Skeletal muscle tissue (tissue), 4 donors: ENCODE results near the gene UCMA. TPM values are rescaled to one million over a fixed set of nuclear protein-coding genes. Genes with fewer than 3 reads are reported as not detected.
"Not testable (repeated sequence)": the region's sequence is repeated elsewhere in the genome, so short reads cannot be mapped to it uniquely, and the experiment has no call there.

Experiments used
- H3K27ac ChIP-seq: one replicate; pipeline ENCODE4 v1.7.0; 2013; ENCODE audit warnings: mild to moderate bottlenecking, low read depth, low read length, inconsistent platforms
- H3K27me3 ChIP-seq, 3 donors: one replicate each; pipeline ENCODE4 v1.7.0; 2013; ENCODE audit warnings: low read length in 3 of 3; ENCODE audit not compliant: control insufficient read depth in 3 of 3, insufficient read depth in 3 of 3
- H3K36me3 ChIP-seq, 3 donors: one replicate each; pipeline ENCODE4 v1.7.0; 2013; ENCODE audit warnings: low read length in 3 of 3; ENCODE audit not compliant: control insufficient read depth in 3 of 3, insufficient read depth in 3 of 3
- H3K4me1 ChIP-seq, 3 donors: one replicate each; pipeline ENCODE4 v1.7.0; 2013; ENCODE audit warnings: low read length in 3 of 3, mild to moderate bottlenecking in 3 of 3; ENCODE audit not compliant: control insufficient read depth in 3 of 3, insufficient read depth in 3 of 3
- H3K4me3 ChIP-seq, 3 donors: one replicate each; pipeline ENCODE4 v1.7.0; 2013; ENCODE audit warnings: low read length in 3 of 3
- H3K9ac ChIP-seq, 3 donors: one replicate each; pipeline ENCODE4 v1.7.0; 2013; ENCODE audit warnings: low read length in 3 of 3, mild to moderate bottlenecking in 3 of 3, moderate library complexity in 2 of 3, low read depth in 1 of 3
- H3K9me3 ChIP-seq, 3 donors: one replicate each; pipeline ENCODE4 v1.7.0; 2013; ENCODE audit warnings: low read length in 3 of 3; ENCODE audit not compliant: control insufficient read depth in 3 of 3
- total RNA-seq: library from RNA; depleted of rRNA; stranded (reverse); fragments of >200 nt; gene quantifications from one replicate; pipeline ENCODE4 v1.2.3, GENCODE V29; 2014
- donor health status: Osteomylitis.

Gene UCMA
- total RNA-seq, 1 donor from 2014 or later = 1.6 TPM

GRCh38 chr10:13238271-13239077 is 4.3 kb upstream of the UCMA start:
- H3K4me3 ChIP-seq = no peak overlapping the region
- H3K27ac ChIP-seq = no peak overlapping the region
- no peaks in the 10 kb centered on the region for H3K4me1 ChIP-seq
- H3K9me3 ChIP-seq = no peaks in the 10 kb centered on the region
- no peak overlapping the region for H3K9ac ChIP-seq
- H3K36me3 ChIP-seq = no peaks in the 10 kb centered on the region
- peaks cover 0 to 8% (median 8%) of the 10 kb centered on the region in 3 donors for H3K27me3 ChIP-seq

GRCh38 chr10:13236638-13237037 is 2.5 kb upstream of the UCMA start:
- Histone ChIP-seq H3K27ac (no peak overlapping the region), H3K36me3 (no peaks in the 10 kb centered on the region), H3K4me1 (peaks cover 0 to 2% (median 0%) of the 10 kb centered on the region in 3 donors), H3K9ac (no peak overlapping the region), H3K27me3 (peaks cover 0 to 8% (median 8%) of the 10 kb centered on the region in 3 donors), H3K4me3 (no peak overlapping the region), H3K9me3 (no peaks in the 10 kb centered on the region)

- not testable (repeated sequence) for H3K9ac ChIP-seq, H3K27me3 ChIP-seq, H3K36me3 ChIP-seq, H3K9me3 ChIP-seq, H3K4me3 ChIP-seq, H3K4me1 ChIP-seq, H3K27ac ChIP-seq
Observed at GRCh38 chr10:13234736-13235135, 562 bp upstream of the UCMA start.

- Histone ChIP-seq H3K9ac (no peak overlapping the region), H3K27me3 (peaks cover 0 to 8% (median 8%) of the 10 kb centered on the region in 3 donors), H3K27ac (no peak overlapping the region), H3K4me3 (no peak overlapping the region), H3K36me3 (no peaks in the 10 kb centered on the region), H3K4me1 (peaks cover 0 to 5% (median 4%) of the 10 kb centered on the region in 3 donors), H3K9me3 (no peaks in the 10 kb centered on the region)
Observed at GRCh38 chr10:13233358-13233757, 816 bp downstream of the UCMA start.

GRCh38 chr10:13231808-13232207 is 2.4 kb downstream of the UCMA start:
- peaks cover 0 to 5% (median 4%) of the 10 kb centered on the region in 3 donors for H3K4me1 ChIP-seq
- no peak overlapping the region for H3K27ac ChIP-seq
- no peak overlapping the region for H3K4me3 ChIP-seq
- H3K9ac ChIP-seq = no peak overlapping the region
- no peaks in the 10 kb centered on the region for H3K36me3 ChIP-seq
- H3K9me3 ChIP-seq = no peaks in the 10 kb centered on the region
- H3K27me3 ChIP-seq = peaks cover 0 to 8% (median 8%) of the 10 kb centered on the region in 3 donors

- no peak overlapping the region for H3K4me3 ChIP-seq
- H3K27ac ChIP-seq = no peak overlapping the region
- peaks cover 0 to 5% (median 4%) of the 10 kb centered on the region in 3 donors for H3K4me1 ChIP-seq
- no peaks in the 10 kb centered on the region for H3K36me3 ChIP-seq
- no peaks in the 10 kb centered on the region for H3K9me3 ChIP-seq
- peaks cover 0 to 8% (median 8%) of the 10 kb centered on the region in 3 donors for H3K27me3 ChIP-seq
- no peak overlapping the region for H3K9ac ChIP-seq
Observed at GRCh38 chr10:13231190-13231589, 3.0 kb downstream of the UCMA start.

GRCh38 chr10:13227031-13227430 is 7.1 kb downstream of the UCMA start:
- no peak overlapping the region for H3K27ac ChIP-seq
- H3K4me3 ChIP-seq = no peak overlapping the region
- H3K4me1 ChIP-seq = peaks cover 0 to 5% (median 4%) of the 10 kb centered on the region in 3 donors
- no peaks in the 10 kb centered on the region for H3K27me3 ChIP-seq
- no peaks in the 10 kb centered on the region for H3K9me3 ChIP-seq
- no peak overlapping the region for H3K9ac ChIP-seq
- no peaks in the 10 kb centered on the region for H3K36me3 ChIP-seq

- Histone ChIP-seq H3K4me1 (peaks cover 0 to 10% (median 5%) of the 10 kb centered on the region in 3 donors), H3K36me3 (no peaks in the 10 kb centered on the region), H3K27ac (no peak overlapping the region), H3K27me3 (no peaks in the 10 kb centered on the region), H3K9ac (no peak overlapping the region), H3K9me3 (no peaks in the 10 kb centered on the region), H3K4me3 (no peak overlapping the region)
Observed at GRCh38 chr10:13225601-13226000, 8.6 kb downstream of the UCMA start.

- H3K4me3 ChIP-seq = no peak overlapping the region
- H3K9ac ChIP-seq = no peak overlapping the region
- H3K27me3 ChIP-seq = no peaks in the 10 kb centered on the region
- peaks cover 8 to 18% (median 12%) of the 10 kb centered on the region in 3 donors for H3K4me1 ChIP-seq
- H3K27ac ChIP-seq = no peak overlapping the region
- H3K9me3 ChIP-seq = no peaks in the 10 kb centered on the region
- no peaks in the 10 kb centered on the region for H3K36me3 ChIP-seq
Observed at GRCh38 chr10:13224210-13224995, 9.8 kb downstream of the UCMA start.

GRCh38 chr10:13223241-13223640 is 10.9 kb downstream of the UCMA start:
- peaks cover 8 to 20% (median 12%) of the 10 kb centered on the region in 3 donors for H3K4me1 ChIP-seq
- no peaks in the 10 kb centered on the region for H3K36me3 ChIP-seq
- no peak overlapping the region for H3K27ac ChIP-seq
- H3K4me3 ChIP-seq = no peak overlapping the region
- no peaks in the 10 kb centered on the region for H3K27me3 ChIP-seq
- H3K9me3 ChIP-seq = no peaks in the 10 kb centered on the region
- no peak overlapping the region for H3K9ac ChIP-seq
